Ovary (tissue), 9 donors: ENCODE measurements around the gene PIAS4. TPM values are rescaled to one million over a fixed set of nuclear protein-coding genes. Genes with fewer than 3 reads are reported as not detected.

Experiments used
- DNase-seq, 5 donors: peaks; one replicate each; pipeline ENCODE4 v3.0.0-alpha.2; 2019 to 2020
- H3K27ac ChIP-seq, 2 donors: fragments of 200-600 bp; one replicate each; pipeline versions ENCODE4 v1.5.1 to v1.8.0; 2019 to 2022
- H3K27me3 ChIP-seq: fragments of 200-600 bp; one replicate; pipeline ENCODE4 v1.8.0; 2022
- H3K36me3 ChIP-seq: fragments of 200-600 bp; sonication (generic); one replicate; pipeline ENCODE4 v1.5.1; 2019
- H3K4me1 ChIP-seq: one replicate; pipeline ENCODE4 v1.8.1; 2013; ENCODE audit warnings: mild to moderate bottlenecking, moderate library complexity; ENCODE audit not compliant: insufficient read depth
- H3K4me3 ChIP-seq: fragments of 200-600 bp; sonication (generic); one replicate; pipeline ENCODE4 v1.5.1; 2017
- H3K9me3 ChIP-seq, 2 donors: fragments of 200-600 bp in 1 of 2; sonication (generic) in 1 of 2; one replicate each; pipeline versions ENCODE4 v1.5.1 to v1.8.1; 2013 to 2019; ENCODE audit warnings: mild to moderate bottlenecking in 1 of 2, moderate library complexity in 1 of 2
- EP300 ChIP-seq: sonication (generic); formaldehyde crosslinking; IDR thresholded peaks from one replicate; pipeline ENCODE4 v1.6.1; 2017; ENCODE audit warnings: antibody characterized with exemption
- POLR2A ChIP-seq: fragments of 450-650 bp; IDR thresholded peaks from one replicate; pipeline ENCODE4 v1.6.1; 2017; ENCODE audit warnings: antibody characterized with exemption, mild to moderate bottlenecking, moderate library complexity
- WGBS, 3 donors: extraction: QIAGEN DNeasy Blood & Tissue Kit in 1 of 3; methylation state at CpG; one replicate each; pipeline versions ENCODE4 v1.1.5 to v1.1.7; 2013 to 2017; 5-methylcytosine and 5-hydroxymethylcytosine counted together
- intact Hi-C, 4 donors: fragments of 100-400 bp; cut with DNase I; formaldehyde crosslinking; loops; one replicate each; pipeline versions ENCODE4 v1.11.0 to v1.15.1; 2022 to 2023
- polyA plus RNA-seq, 2 donors: library from polyadenylated mRNA; stranded (reverse); fragments of 200-250 nt in 1 of 2; fragments of 350-450 nt in 1 of 2; fragmentation: Illumina TruSeq in 1 of 2; extraction: RNeasy Lipid Tissue Mini Kit (QIAGEN cat#74804) in 1 of 2; gene quantifications; one replicate each; pipeline ENCODE4 v1.2.3, GENCODE V29; 2013 to 2014
- total RNA-seq, 7 donors: library from RNA; depleted of rRNA in 2 of 7; stranded (reverse); fragments of >200 nt in 2 of 7; fragmentation: NEBNext Ultra II Directional in 3 of 7; extraction: Animal tissue kit (Norgen Biotek cat#: 25700) in 3 of 7; gene quantifications; one replicate each; pipeline versions ENCODE4 v1.1.0 to v1.2.4, GENCODE V29; 2016 to 2023
- TF ChIP-seq, protein P1 (sequence below), 3 donors: fragments of 450-650 bp in 2 of 3; fragments of 200-600 bp in 1 of 3; IDR thresholded peaks; one replicate each; pipeline versions ENCODE4 v1.5.1 to v1.8.0; 2016 to 2022; ENCODE audit warnings: antibody characterized with exemption in 3 of 3, mild to moderate bottlenecking in 1 of 3
- donor health status: DM: no; HTN: no; CAD: no; lungs with moderate emphysema.
- donor health status: DM: no; HTN: no; CAD: no.
- donor health status: Bipolar disorder and iron deficiency.
- donor health status: DM: yes; HTN: yes; CAD: no.
- donor health status: DM: no; HTN: no; CAD: no.
- donor health status: DM: yes; HTN: yes; CAD: no.

Gene PIAS4
- total and polyA plus RNA-seq, 9 donors = 5.2 to 29.7 (median 21.3) TPM

DNA sequence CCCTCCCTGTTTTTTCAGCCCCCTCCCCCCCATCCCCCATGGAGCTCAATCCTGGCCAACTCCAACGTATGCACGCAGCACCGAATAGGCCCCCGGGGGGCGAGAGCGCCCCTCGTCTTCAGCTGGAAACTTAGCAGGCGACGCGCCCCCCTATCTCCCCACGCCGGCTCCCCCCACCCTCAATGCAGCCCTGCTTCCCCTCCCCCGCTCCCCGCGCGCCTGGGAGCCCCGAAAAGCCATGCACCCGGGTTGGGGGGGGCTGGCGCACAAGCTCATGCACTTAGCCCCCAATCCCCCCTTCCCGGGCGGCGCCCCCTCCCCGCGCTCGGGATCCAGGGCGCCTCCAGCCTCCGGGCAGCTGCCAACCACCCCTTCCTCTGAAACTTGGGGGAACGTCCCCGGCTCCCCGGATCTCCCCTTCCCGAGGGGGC is 58.7 kb downstream of the PIAS4 start:
- peak; percentile 75 to 86 (median 85) for DNase-seq
- intact Hi-C loops = no loop called here
- Histone ChIP-seq H3K9me3 (no peaks in the 10 kb centered on the region), H3K4me1 (peaks cover 27% of the 10 kb centered on the region), H3K4me3 (peak overlapping the region; percentile 91), H3K27me3 (no peaks in the 10 kb centered on the region), H3K27ac (peak overlapping the region; percentile 93 to 96), H3K36me3 (no peaks in the 10 kb centered on the region)
- no peak for TF ChIP-seq POLR2A
- TF ChIP-seq, protein P1, sequence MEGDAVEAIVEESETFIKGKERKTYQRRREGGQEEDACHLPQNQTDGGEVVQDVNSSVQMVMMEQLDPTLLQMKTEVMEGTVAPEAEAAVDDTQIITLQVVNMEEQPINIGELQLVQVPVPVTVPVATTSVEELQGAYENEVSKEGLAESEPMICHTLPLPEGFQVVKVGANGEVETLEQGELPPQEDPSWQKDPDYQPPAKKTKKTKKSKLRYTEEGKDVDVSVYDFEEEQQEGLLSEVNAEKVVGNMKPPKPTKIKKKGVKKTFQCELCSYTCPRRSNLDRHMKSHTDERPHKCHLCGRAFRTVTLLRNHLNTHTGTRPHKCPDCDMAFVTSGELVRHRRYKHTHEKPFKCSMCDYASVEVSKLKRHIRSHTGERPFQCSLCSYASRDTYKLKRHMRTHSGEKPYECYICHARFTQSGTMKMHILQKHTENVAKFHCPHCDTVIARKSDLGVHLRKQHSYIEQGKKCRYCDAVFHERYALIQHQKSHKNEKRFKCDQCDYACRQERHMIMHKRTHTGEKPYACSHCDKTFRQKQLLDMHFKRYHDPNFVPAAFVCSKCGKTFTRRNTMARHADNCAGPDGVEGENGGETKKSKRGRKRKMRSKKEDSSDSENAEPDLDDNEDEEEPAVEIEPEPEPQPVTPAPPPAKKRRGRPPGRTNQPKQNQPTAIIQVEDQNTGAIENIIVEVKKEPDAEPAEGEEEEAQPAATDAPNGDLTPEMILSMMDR (IDR thresholded peaks at IDR 0.05) = no peak
- TF ChIP-seq EP300 = no peak
- 0 to 1% (median 0%) methylated on average over 1 to 31 of the region's 31 CpGs for WGBS, 3 donors

DNA sequence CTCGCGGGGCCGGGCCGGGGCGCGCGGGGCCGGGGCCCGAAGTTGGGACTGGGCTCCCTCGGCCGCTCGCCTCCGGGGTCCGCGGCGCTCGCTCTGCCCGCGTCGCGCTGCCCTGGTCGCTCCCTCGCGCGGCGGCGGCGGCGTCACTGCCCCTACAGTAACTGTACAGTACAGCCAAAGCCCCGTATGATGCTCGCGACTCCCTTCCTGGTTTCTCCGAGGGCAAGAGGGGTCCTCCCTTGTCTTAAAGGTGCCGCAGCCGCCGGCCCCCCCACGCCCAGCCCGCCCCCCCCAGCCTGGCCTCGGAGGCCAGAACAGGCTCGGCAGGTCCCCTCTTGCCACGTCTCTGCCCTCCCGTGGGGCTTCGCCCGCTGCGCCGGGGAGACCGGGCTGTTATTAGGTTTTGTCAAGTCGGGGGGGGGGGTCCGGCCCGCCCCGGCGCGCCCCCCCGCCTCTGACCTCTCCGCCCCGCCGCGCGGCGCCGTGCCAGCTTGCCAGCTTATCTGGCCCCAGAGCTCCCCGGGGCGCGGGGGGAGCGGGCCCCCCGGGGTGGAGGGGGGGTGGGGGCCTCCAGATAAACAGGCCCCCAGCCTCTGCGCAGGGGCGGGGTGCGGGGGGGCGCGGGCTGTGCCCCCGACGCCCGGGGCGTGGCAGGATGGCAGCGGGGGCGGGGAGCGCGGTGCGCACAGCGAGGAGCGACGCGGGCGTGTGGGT is 59.3 kb downstream of the PIAS4 start, which contains the start of gene ZBTB7A:
TSS of gene ZBTB7A (minus strand) at position 218 of the 714 bp plus-strand sequence. CDS start 11,667 bp downstream, outside the sequence.
- peak; percentile 77 to 85 (median 83) for DNase-seq

DNA sequence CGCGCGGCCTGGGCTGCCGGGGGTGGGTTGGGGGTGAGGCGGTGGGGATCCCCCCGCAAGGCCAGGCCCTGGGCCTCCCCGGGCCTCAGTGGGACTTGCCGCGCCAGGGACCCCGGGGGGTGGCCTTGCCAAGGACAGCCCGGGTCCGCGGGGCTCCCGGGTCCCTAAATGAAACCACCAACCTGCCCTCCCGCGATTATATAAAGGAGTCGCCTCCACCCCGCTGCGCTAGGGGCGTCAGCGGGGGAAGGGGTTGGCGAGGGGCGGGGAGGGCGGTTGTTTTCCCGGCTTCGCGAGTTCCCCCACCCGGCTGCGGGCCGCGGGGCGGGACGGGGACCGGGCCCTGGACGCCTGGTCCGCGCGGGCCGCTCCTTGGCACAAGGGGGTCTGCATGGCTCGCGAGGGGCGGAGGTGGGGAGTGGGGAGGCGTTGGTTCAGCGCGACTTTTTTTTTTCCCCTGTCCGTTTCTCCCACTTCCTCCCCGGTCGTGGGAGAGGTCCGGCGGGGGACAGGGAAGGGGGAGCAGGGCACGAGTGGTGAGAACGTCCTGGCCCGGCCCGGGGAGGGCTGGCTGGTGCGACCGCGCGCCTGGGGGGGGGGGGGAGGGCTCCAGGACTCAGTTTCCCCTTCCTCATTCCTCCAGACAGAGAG is 60.0 kb downstream of the PIAS4 start:
- peak overlapping the region; percentile 91 for H3K4me3 ChIP-seq
- H3K27me3 ChIP-seq = no peaks in the 10 kb centered on the region
- TF ChIP-seq, protein P1 (IDR thresholded peaks at IDR 0.05) = no peak
- TF ChIP-seq POLR2A (no peak), EP300 (no peak)
- intact Hi-C loops = no loop called here
- WGBS, 3 donors = 0 to 1% (median 1%) methylated on average over 40 to 58 of the region's 58 CpGs
- H3K27ac ChIP-seq = peak overlapping the region; percentile 93 to 96
- peak; percentile 54 to 69 (median 67) for DNase-seq
- H3K4me1 ChIP-seq = peaks cover 14% of the 10 kb centered on the region
- H3K9me3 ChIP-seq = no peaks in the 10 kb centered on the region
- no peaks in the 10 kb centered on the region for H3K36me3 ChIP-seq

More for the DNA sequence above, 59.3 kb downstream of the PIAS4 start, which contains the start of gene ZBTB7A:
- Histone ChIP-seq H3K4me1 (peaks cover 21% of the 10 kb centered on the region), H3K27ac (peak within 1 kb of the TSS; percentile 93 to 96), H3K27me3 (no peaks in the 10 kb centered on the region), H3K4me3 (peak within 1 kb of the TSS; percentile 91), H3K9me3 (no peaks in the 10 kb centered on the region), H3K36me3 (no peaks in the 10 kb centered on the region)
- intact Hi-C loops = no loop called here
- WGBS, 3 donors = 0 to 3% (median 1%) methylated on average over 17 to 84 of the region's 85 CpGs
- TF ChIP-seq EP300 = no peak
- TF ChIP-seq POLR2A = no peak
- TF ChIP-seq, protein P1 (IDR thresholded peaks at IDR 0.05) = no peak

DNA sequence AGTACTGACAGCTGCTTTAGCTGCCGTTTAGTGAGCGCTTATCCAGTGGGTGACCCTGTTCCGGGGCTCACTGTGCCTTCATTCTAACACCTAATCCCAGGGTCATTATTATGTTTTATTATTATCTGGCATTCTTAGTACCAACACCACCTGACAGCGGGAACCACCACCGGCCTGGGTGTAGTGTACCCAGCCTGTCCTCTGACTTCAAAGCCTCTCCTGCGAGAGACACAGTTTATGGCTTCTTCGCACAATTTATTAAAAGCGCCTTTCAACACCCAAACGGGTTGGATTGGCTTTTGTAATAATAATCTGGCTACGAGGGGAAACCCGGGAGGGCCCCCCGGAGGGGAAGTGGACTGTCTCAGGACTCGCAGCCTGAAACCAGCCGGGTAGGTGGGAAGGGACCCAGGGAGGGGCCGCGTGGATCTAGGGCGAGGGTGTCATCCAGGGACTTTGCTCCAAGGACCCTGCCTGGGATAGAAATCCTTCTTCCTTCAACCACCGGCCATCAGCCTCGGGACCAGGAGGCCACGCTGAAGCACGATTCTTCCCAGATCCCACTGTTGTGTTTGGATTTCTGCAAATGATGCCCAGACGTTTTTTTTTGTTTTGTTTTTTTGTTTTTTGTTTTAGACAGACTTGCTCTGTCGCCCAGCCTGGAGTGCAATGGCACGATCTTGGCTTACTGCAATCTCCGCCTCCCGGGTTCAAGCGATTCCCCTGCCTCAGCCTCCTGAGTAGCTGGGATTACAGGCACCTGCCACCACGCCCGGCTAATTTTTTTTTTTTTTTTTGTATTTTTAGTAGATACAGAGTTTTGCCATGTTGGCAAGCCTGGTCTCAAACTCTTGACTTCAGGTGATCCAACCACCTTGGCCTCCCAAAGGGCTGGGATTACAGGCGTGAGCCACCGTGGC is 60.8 kb downstream of the PIAS4 start:
- intact Hi-C loops = no loop called here
- TF ChIP-seq, protein P1 (IDR thresholded peaks at IDR 0.05) = no peak
- TF ChIP-seq POLR2A (no peak), EP300 (no peak)
- no peaks in the 10 kb centered on the region for H3K9me3 ChIP-seq
- H3K27ac ChIP-seq = peak overlapping the region; percentile 52 to 93
- H3K4me3 ChIP-seq = peak overlapping the region; percentile 91
- DNase-seq = peak in 1 of 5 donors; percentile 35
- H3K27me3 ChIP-seq = no peaks in the 10 kb centered on the region
- H3K36me3 ChIP-seq = no peaks in the 10 kb centered on the region
- 23 to 30% (median 29%) methylated on average over 31 of the region's 31 CpGs for WGBS, 3 donors
- peaks cover 7% of the 10 kb centered on the region for H3K4me1 ChIP-seq
